ENCODE data around the gene CCDC146. TPM values are rescaled to one million over a fixed set of nuclear protein-coding genes. Genes with fewer than 3 reads are reported as not detected.

CCDC146 gene
- total and polyA plus RNA-seq, 2 of the 13 experiments (the other 11 are each of a cell fraction or from before 2014, with no cell fraction given) = 2.4 to 4.1 TPM

GRCh38 chr7:77309714-77310220 lies 187.4 kb downstream of the CCDC146 start (continued):
- TF ChIP-seq, protein P1, sequence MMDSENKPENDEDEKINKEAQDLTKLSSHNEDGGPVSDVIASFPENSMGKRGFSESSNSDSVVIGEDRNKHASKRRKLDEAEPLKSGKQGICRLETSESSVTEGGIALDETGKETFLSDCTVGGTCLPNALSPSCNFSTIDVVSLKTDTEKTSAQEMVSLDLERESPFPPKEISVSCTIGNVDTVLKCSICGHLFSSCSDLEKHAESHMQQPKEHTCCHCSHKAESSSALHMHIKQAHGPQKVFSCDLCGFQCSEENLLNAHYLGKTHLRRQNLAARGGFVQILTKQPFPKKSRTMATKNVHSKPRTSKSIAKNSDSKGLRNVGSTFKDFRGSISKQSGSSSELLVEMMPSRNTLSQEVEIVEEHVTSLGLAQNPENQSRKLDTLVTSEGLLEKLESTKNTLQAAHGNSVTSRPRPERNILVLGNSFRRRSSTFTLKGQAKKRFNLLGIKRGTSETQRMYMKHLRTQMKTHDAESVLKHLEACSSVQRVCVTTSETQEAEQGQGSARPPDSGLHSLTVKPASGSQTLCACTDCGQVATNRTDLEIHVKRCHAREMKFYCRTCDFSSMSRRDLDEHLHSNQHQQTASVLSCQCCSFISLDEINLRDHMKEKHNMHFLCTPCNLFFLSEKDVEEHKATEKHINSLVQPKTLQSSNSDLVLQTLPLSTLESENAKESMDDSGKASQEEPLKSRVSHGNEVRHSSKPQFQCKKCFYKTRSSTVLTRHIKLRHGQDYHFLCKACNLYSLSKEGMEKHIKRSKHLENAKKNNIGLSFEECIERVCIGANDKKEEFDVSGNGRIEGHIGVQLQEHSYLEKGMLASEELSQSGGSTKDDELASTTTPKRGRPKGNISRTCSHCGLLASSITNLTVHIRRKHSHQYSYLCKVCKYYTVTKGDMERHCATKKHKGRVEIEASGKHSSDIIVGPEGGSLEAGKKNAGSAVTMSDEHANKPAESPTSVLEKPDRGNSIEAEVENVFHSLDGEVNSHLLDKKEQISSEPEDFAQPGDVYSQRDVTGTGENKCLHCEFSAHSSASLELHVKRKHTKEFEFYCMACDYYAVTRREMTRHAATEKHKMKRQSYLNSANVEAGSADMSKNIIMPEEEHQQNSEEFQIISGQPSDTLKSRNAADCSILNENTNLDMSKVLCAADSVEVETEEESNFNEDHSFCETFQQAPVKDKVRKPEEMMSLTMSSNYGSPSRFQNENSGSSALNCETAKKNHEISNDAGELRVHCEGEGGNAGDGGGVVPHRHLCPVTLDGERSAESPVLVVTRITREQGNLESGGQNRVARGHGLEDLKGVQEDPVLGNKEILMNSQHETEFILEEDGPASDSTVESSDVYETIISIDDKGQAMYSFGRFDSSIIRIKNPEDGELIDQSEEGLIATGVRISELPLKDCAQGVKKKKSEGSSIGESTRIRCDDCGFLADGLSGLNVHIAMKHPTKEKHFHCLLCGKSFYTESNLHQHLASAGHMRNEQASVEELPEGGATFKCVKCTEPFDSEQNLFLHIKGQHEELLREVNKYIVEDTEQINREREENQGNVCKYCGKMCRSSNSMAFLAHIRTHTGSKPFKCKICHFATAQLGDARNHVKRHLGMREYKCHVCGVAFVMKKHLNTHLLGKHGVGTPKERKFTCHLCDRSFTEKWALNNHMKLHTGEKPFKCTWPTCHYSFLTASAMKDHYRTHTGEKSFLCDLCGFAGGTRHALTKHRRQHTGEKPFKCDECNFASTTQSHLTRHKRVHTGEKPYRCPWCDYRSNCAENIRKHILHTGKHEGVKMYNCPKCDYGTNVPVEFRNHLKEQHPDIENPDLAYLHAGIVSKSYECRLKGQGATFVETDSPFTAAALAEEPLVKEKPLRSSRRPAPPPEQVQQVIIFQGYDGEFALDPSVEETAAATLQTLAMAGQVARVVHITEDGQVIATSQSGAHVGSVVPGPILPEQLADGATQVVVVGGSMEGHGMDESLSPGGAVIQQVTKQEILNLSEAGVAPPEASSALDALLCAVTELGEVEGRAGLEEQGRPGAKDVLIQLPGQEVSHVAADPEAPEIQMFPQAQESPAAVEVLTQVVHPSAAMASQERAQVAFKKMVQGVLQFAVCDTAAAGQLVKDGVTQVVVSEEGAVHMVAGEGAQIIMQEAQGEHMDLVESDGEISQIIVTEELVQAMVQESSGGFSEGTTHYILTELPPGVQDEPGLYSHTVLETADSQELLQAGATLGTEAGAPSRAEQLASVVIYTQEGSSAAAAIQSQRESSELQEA (CRISPR knock-in tag; IDR thresholded peaks at IDR 0.05; ENCODE audit: not compliant biosample characterization) = no peak
- TF ChIP-seq HOXA3 (CRISPR knock-in tag; IDR thresholded peaks at IDR 0.05) = no peak
- TF ChIP-seq AGO2 (optimal IDR thresholded peaks at IDR 0.05; ENCODE audit: low read depth, low read length) = no peak
- no peak for TF ChIP-seq GLI4 (CRISPR knock-in tag; IDR thresholded peaks at IDR 0.05; ENCODE audit: borderline replicate concordance)
- no peak for TF ChIP-seq ISX (CRISPR knock-in tag; conservative IDR thresholded peaks at IDR 0.05)
- TF ChIP-seq, protein P2, sequence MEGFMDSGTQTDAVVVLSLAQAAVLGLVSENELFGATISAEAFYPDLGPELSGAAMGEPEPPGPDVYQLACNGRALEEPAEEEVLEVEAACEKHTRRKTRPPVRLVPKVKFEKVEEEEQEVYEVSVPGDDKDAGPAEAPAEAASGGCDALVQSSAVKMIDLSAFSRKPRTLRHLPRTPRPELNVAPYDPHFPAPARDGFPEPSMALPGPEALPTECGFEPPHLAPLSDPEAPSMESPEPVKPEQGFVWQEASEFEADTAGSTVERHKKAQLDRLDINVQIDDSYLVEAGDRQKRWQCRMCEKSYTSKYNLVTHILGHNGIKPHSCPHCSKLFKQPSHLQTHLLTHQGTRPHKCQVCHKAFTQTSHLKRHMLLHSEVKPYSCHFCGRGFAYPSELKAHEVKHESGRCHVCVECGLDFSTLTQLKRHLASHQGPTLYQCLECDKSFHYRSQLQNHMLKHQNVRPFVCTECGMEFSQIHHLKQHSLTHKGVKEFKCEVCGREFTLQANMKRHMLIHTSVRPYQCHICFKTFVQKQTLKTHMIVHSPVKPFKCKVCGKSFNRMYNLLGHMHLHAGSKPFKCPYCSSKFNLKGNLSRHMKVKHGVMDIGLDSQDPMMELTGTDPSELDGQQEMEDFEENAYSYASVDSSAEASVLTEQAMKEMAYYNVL (CRISPR knock-in tag; IDR thresholded peaks at IDR 0.05; ENCODE audit: borderline replicate concordance) = no peak
- TF ChIP-seq YEATS4 (CRISPR knock-in tag; IDR thresholded peaks at IDR 0.05; ENCODE audit: borderline replicate concordance) = no peak
